Glutamatergic neuron (in vitro differentiated cells): ENCODE data around the gene IGSF6. TPM values are rescaled to one million over a fixed set of nuclear protein-coding genes. Genes with fewer than 3 reads are reported as not detected.
A peak's percentile ranks its signal among the peaks of the same experiment; 100 is the strongest.

Source experiments
- DNase-seq: peaks from one replicate; pipeline ENCODE4 v3.0.0; 2022
- H3K27ac Mint-ChIP-seq: one replicate; pipeline ENCODE4 v1.8.0; 2020; ENCODE audit warnings: mild to moderate bottlenecking, mixed read lengths, inconsistent platforms; ENCODE audit not compliant: unreplicated experiment
- H3K27me3 Mint-ChIP-seq: one replicate; pipeline ENCODE4 v1.8.0; 2020; ENCODE audit warnings: mild to moderate bottlenecking, moderate library complexity, mixed read lengths, inconsistent platforms; ENCODE audit not compliant: unreplicated experiment
- H3K36me3 Mint-ChIP-seq: one replicate; pipeline ENCODE4 v1.8.0; 2020; ENCODE audit warnings: mild to moderate bottlenecking, mixed read lengths, inconsistent platforms; ENCODE audit not compliant: unreplicated experiment
- H3K4me1 Mint-ChIP-seq: one replicate; pipeline ENCODE4 v1.8.0; 2020; ENCODE audit warnings: mild to moderate bottlenecking, low read depth, mixed read lengths, inconsistent platforms; ENCODE audit not compliant: unreplicated experiment
- H3K4me3 Mint-ChIP-seq: one replicate; pipeline ENCODE4 v1.8.0; 2020; ENCODE audit warnings: mild to moderate bottlenecking, mixed read lengths, inconsistent platforms; ENCODE audit not compliant: unreplicated experiment
- H3K9me3 Mint-ChIP-seq: one replicate; pipeline ENCODE4 v1.8.0; 2020; ENCODE audit warnings: mild to moderate bottlenecking, moderate library complexity, mixed read lengths, inconsistent platforms; ENCODE audit not compliant: unreplicated experiment
- total RNA-seq: library from RNA; stranded (reverse); fragmentation: NEBNext Ultra II Directional; extraction: Animal tissue kit (Norgen Biotek cat#: 25700); gene quantifications from one replicate; pipeline ENCODE4 v1.2.1, GENCODE V29; 2021; ENCODE audit not compliant: unreplicated experiment
- TF ChIP-seq, protein P1 (sequence below): fragments of 200-600 bp; sonication (generic); IDR thresholded peaks from one replicate; pipeline ENCODE4 v1.5.0; 2021; ENCODE audit not compliant: partially characterized antibody, unreplicated experiment

The IGSF6 gene
- total RNA-seq, 1 donor from 2014 or later, result not detected

DNA sequence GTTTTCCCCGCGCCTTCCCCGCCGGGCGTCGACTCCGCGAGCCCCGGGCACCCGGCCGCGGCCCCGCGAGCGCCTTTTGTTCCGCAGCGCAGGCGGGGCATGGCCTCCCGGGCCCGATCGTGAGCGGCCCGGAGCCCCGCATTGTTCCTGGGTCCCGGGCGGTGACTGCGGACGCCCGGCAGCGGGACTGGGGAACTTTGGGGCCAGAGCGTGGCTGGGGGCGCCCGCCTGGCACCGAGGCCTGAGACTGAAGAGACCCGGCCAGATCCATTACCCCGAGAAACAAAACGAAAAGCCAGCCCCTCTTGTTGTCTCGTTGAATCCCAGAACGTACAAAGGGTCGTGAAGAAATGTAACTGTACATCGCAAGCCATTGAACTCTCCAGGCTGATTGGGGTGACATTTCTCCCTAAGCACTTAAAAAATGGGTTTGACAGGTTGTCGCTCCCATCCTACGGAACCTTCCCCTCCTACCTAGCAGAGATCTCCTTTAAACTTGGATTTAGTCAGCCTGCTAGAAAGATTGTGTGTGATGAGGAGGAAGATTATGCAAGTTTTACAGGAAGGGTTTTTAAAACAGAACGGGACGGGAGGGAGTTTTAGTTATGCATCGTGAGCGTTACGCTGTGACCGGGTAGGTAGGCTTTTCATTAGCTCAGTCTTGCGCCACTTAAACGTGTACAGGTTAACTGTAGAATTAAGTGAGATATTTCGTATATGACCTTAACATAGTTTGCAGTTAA lies 52.2 kb downstream of the IGSF6 start:
- Mint-ChIP-seq H3K27me3 (peaks cover 2% of the 10 kb centered on the region), H3K36me3 (no peaks in the 10 kb centered on the region)

DNA sequence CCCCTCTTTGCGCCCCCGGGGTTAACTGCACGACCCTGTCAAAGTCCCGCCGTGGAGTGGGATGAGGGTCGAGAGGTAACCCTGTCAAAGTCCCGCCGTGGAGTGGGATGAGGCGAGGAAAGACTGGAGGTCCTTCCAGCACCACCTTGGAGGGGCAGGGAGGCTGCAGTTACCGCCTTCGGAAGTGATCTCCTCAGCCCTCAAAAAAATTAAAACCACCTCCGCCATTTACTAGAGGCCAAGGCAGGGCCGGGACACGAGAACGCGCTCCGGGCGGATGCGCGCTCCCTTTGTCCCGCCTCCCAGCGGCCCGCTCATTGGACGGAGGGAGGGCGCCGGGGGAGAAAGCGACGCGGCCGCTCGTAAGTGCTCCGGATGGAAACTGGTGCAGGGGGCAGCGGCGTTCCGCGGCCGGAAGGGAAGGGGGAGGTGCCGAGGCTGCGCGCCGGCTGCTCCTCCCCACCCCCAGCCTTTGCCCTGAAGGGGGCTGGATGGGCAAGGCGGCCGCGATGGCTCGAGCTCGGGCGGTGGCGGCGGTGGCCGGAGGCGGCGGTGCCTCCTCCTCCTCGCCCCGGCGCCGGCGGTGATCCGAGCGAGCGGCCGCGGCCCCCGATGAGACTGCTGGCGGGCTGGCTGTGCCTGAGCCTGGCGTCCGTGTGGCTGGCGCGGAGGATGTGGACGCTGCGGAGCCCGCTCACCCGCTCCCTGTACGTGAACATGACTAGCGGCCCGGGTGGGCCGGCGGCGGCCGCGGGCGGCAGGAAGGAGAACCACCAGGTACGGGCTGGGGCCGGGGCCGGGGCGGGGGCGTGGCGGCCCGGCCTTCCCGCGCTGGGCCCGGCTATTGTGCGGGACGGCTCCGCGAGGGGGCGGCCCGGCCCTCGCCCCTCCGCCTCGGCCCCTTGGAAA lies 53.0 kb downstream of the IGSF6 start, which contains the start of gene METTL9:
TSS of gene METTL9 (plus strand) at position 456 of the 909 bp plus-strand sequence. CDS start at position 613, 157 bp downstream.
- H3K27me3 Mint-ChIP-seq, result peaks cover 2% of the 10 kb centered on the region
- H3K4me1 Mint-ChIP-seq, result peaks cover 14% of the 10 kb centered on the region

More for the DNA sequence above, 52.2 kb downstream of the IGSF6 start:
- TF ChIP-seq, protein P1, sequence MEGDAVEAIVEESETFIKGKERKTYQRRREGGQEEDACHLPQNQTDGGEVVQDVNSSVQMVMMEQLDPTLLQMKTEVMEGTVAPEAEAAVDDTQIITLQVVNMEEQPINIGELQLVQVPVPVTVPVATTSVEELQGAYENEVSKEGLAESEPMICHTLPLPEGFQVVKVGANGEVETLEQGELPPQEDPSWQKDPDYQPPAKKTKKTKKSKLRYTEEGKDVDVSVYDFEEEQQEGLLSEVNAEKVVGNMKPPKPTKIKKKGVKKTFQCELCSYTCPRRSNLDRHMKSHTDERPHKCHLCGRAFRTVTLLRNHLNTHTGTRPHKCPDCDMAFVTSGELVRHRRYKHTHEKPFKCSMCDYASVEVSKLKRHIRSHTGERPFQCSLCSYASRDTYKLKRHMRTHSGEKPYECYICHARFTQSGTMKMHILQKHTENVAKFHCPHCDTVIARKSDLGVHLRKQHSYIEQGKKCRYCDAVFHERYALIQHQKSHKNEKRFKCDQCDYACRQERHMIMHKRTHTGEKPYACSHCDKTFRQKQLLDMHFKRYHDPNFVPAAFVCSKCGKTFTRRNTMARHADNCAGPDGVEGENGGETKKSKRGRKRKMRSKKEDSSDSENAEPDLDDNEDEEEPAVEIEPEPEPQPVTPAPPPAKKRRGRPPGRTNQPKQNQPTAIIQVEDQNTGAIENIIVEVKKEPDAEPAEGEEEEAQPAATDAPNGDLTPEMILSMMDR, result no peak
- DNase-seq, result peak; percentile 50
- peaks cover 16% of the 10 kb centered on the region for H3K4me1 Mint-ChIP-seq
- peak overlapping the region; percentile 98 for H3K4me3 Mint-ChIP-seq
- H3K9me3 Mint-ChIP-seq, result peaks cover 5% of the 10 kb centered on the region
- H3K27ac Mint-ChIP-seq, result peak overlapping the region; percentile 94

GRCh38 chr16:21598701-21599121 lies 53.7 kb downstream of the IGSF6 start:
- peak overlapping the region; percentile 74 for H3K27ac Mint-ChIP-seq
- no peaks in the 10 kb centered on the region for H3K36me3 Mint-ChIP-seq
- peaks cover 2% of the 10 kb centered on the region for H3K27me3 Mint-ChIP-seq
- peak overlapping the region; percentile 88 for H3K4me3 Mint-ChIP-seq
- DNase-seq, result no peak
- H3K9me3 Mint-ChIP-seq, result peaks cover 5% of the 10 kb centered on the region
- peaks cover 14% of the 10 kb centered on the region for H3K4me1 Mint-ChIP-seq
- TF ChIP-seq, protein P1, result no peak

More for the DNA sequence above, 53.0 kb downstream of the IGSF6 start, which contains the start of gene METTL9:
- H3K27ac Mint-ChIP-seq, result peak within 1 kb of the TSS; percentile 94
- TF ChIP-seq, protein P1, result no peak
- peak within 1 kb of the TSS; percentile 98 for H3K4me3 Mint-ChIP-seq
- H3K36me3 Mint-ChIP-seq, result no peaks in the 10 kb centered on the region
- peak; percentile 97 for DNase-seq
- H3K9me3 Mint-ChIP-seq, result peaks cover 5% of the 10 kb centered on the region

GRCh38 chr16:21598206-21598605 lies 54.2 kb downstream of the IGSF6 start:
- Mint-ChIP-seq H3K9me3 (peaks cover 5% of the 10 kb centered on the region), H3K4me3 (peak overlapping the region; percentile 88), H3K27me3 (peaks cover 2% of the 10 kb centered on the region), H3K36me3 (no peaks in the 10 kb centered on the region), H3K4me1 (peaks cover 14% of the 10 kb centered on the region), H3K27ac (no peak overlapping the region)
- TF ChIP-seq, protein P1, result no peak
- DNase-seq, result no peak
